Measurements from ENCODE around the gene LKAAEAR1. TPM values are rescaled to one million over a fixed set of nuclear protein-coding genes. Genes with fewer than 3 reads are reported as not detected.
A peak's percentile ranks its signal among the peaks of the same experiment; 100 is the strongest.

LKAAEAR1 gene
- total and polyA plus RNA-seq, 9 of the 15 experiments (the other 6 are each of a cell fraction or from before 2014, with no cell fraction given), result not detected

- TF ChIP-seq ARID4B (CRISPR knock-in tag; IDR thresholded peaks at IDR 0.05), result 0 out of 2 replicates have a peak, but pooled peaks have one; percentile 27
- TF ChIP-seq EZH2 (IDR thresholded peaks at IDR 0.05; ENCODE audit: borderline replicate concordance, low read depth, low read length), result no peak
- peak; percentile 54; the same call in 1 of the 2 replicates for TF ChIP-seq ZBTB33 (CRISPR knock-in tag; IDR thresholded peaks at IDR 0.05)
- peak; percentile 23 for TF ChIP-seq RBBP5 (IDR thresholded peaks at IDR 0.05; ENCODE audit: borderline replicate concordance, insufficient read depth, low read length, poor library complexity, severe bottlenecking)
- TF ChIP-seq TCF7L2 (IDR thresholded peaks at IDR 0.05; ENCODE audit: low read depth, low read length), result no peak
- TF ChIP-seq RAD21 (CRISPR knock-in tag; conservative IDR thresholded peaks at IDR 0.05 in 1 of 2, IDR thresholded peaks at IDR 0.05 in 1 of 2), result peak in 1 of 2 experiments; percentile 13; a peak in 1 of 4 replicates
- TF ChIP-seq KDM1A (IDR thresholded peaks at IDR 0.05), result no peak
- no peak for TF ChIP-seq RAD51 (IDR thresholded peaks at IDR 0.05; ENCODE audit: borderline replicate concordance, low read depth)
- TF ChIP-seq HMGN3 (IDR thresholded peaks at IDR 0.05; ENCODE audit: borderline replicate concordance, extremely low read depth, insufficient read length, low read depth, low read length), result peak; percentile 16
- TF ChIP-seq TFAP4 (CRISPR knock-in tag; IDR thresholded peaks at IDR 0.05; ENCODE audit: borderline replicate concordance), result peak; percentile 60; the same call in 1 of the 2 replicates
- peak; percentile 51; the same call in 1 of the 2 replicates for TF ChIP-seq ZNF592 (IDR thresholded peaks at IDR 0.05)
Observed at GRCh38 chr20:64053841-64054661, 30.1 kb downstream of the LKAAEAR1 start (continued).

Data from K562 (cell line).